GM23338 (cell line): ENCODE results near the gene SETDB2. TPM values are rescaled to one million over a fixed set of nuclear protein-coding genes. Genes with fewer than 3 reads are reported as not detected.

ENCODE experiments used
- ATAC-seq: fragments of 200-7000 bp; cut with Tn5 transposase; 3 replicates; pipeline ENCODE4 v1.9.1; 2020
- DNase-seq: peaks from one replicate; pipeline ENCODE4 v3.0.0-alpha.2; 2015; ENCODE audit warnings: low spot score
- H2AFZ ChIP-seq: fragments of 200-600 bp; sonication (generic); 2 replicates; pipeline ENCODE4 v1.8.0; 2016; ENCODE audit warnings: antibody characterized with exemption, mild to moderate bottlenecking, moderate library complexity
- H3F3A ChIP-seq: fragments of 200-600 bp; sonication (generic); replicated peaks from 2 replicates; pipeline ENCODE4 v1.8.0; 2017; ENCODE audit warnings: antibody characterized with exemption, mixed run types, low read depth
- H3K27ac ChIP-seq: fragments of 200-600 bp; sonication (generic); 2 replicates; pipeline ENCODE4 v1.6.1; 2016; ENCODE audit warnings: low read depth
- H3K27me3 ChIP-seq: fragments of 200-600 bp; sonication (generic); 2 replicates; pipeline ENCODE4 v1.8.0; 2016; ENCODE audit warnings: mild to moderate bottlenecking, mixed run types, moderate library complexity; ENCODE audit not compliant: insufficient read depth
- H3K36me3 ChIP-seq: fragments of 200-600 bp; sonication (generic); 2 replicates; pipeline ENCODE4 v1.8.0; 2016; ENCODE audit warnings: mild to moderate bottlenecking; ENCODE audit not compliant: insufficient read depth
- H3K4me1 ChIP-seq: fragments of 200-600 bp; sonication (generic); 2 replicates; pipeline ENCODE4 v1.8.0; 2016; ENCODE audit warnings: mild to moderate bottlenecking, moderate library complexity; ENCODE audit not compliant: insufficient read depth
- H3K4me2 ChIP-seq: fragments of 200-600 bp; sonication (generic); 2 replicates; pipeline ENCODE4 v1.7.1; 2017; ENCODE audit warnings: mixed run types
- H3K4me3 ChIP-seq: fragments of 200-600 bp; sonication (generic); 2 replicates; pipeline ENCODE4 v1.6.1; 2016; ENCODE audit warnings: mixed run types
- H3K79me2 ChIP-seq: fragments of 200-600 bp; sonication (generic); replicated peaks from 2 replicates; pipeline ENCODE4 v1.8.0; 2017; ENCODE audit warnings: mild to moderate bottlenecking; ENCODE audit not compliant: insufficient read depth
- H3K9me2 ChIP-seq: fragments of 200-600 bp; sonication (generic); 2 replicates; pipeline ENCODE4 v1.8.0; 2017; ENCODE audit not compliant: insufficient read depth
- H4K20me1 ChIP-seq: fragments of 200-600 bp; sonication (generic); replicated peaks from 2 replicates; pipeline ENCODE4 v1.8.0; 2017; ENCODE audit warnings: mild to moderate bottlenecking; ENCODE audit not compliant: insufficient read depth
- H3K27ac Mint-ChIP-seq: 2 replicates; pipeline ENCODE4 v1.8.0; 2020; ENCODE audit warnings: inconsistent platforms, mild to moderate bottlenecking, moderate library complexity, mixed read lengths
- H3K27me3 Mint-ChIP-seq: 3 replicates; pipeline ENCODE4 v1.8.0; 2022; ENCODE audit warnings: low read depth, mild to moderate bottlenecking, moderate library complexity, mixed read lengths, inconsistent platforms; ENCODE audit not compliant: insufficient read depth, poor library complexity
- H3K36me3 Mint-ChIP-seq: 3 replicates; pipeline ENCODE4 v1.8.0; 2021; ENCODE audit warnings: low read depth, mild to moderate bottlenecking, inconsistent platforms, moderate library complexity, mixed read lengths
- H3K4me1 Mint-ChIP-seq: 3 replicates; pipeline ENCODE4 v1.8.0; 2020; ENCODE audit warnings: mild to moderate bottlenecking, inconsistent platforms, mixed read lengths
- H3K4me3 Mint-ChIP-seq: 3 replicates; pipeline ENCODE4 v1.8.0; 2021; ENCODE audit warnings: moderate library complexity, mild to moderate bottlenecking, inconsistent platforms, mixed read lengths
- H3K9me3 Mint-ChIP-seq: 3 replicates; pipeline ENCODE4 v1.8.0; 2020; ENCODE audit warnings: moderate library complexity, mild to moderate bottlenecking, inconsistent platforms, mixed read lengths
- CREB1 ChIP-seq: fragments of 250-450 bp; sonication (Bioruptor Pico); IDR thresholded peaks from 2 replicates; pipeline ENCODE4 v1.5.0; 2020; ENCODE audit warnings: low read depth, mild to moderate bottlenecking, moderate library complexity
- EZH2 ChIP-seq: fragments of 200-600 bp; sonication (generic); IDR thresholded peaks from one replicate; pipeline ENCODE4 v1.8.0; 2017; ENCODE audit warnings: antibody characterized with exemption, mild to moderate bottlenecking, low read depth; ENCODE audit not compliant: unreplicated experiment
- NANOG ChIP-seq: IDR thresholded peaks from 2 replicates; pipeline ENCODE4 v1.6.1; 2016; ENCODE audit warnings: antibody characterized with exemption, borderline replicate concordance
- POLR2AphosphoS5 ChIP-seq: IDR thresholded peaks from 2 replicates; pipeline ENCODE4 v1.6.1; 2016; ENCODE audit warnings: antibody characterized with exemption, low read depth
- REST ChIP-seq: IDR thresholded peaks from one replicate; pipeline ENCODE4 v1.6.1; 2018; ENCODE audit warnings: antibody characterized with exemption; ENCODE audit not compliant: unreplicated experiment
- STAT1 ChIP-seq: IDR thresholded peaks from one replicate; pipeline ENCODE4 v1.6.1; 2016; ENCODE audit warnings: antibody characterized with exemption; ENCODE audit not compliant: unreplicated experiment
- ZNF114 ChIP-seq: fragments of 250-450 bp; sonication (Bioruptor Pico); IDR thresholded peaks from 2 replicates; pipeline ENCODE4 v1.5.0; 2020; ENCODE audit warnings: mild to moderate bottlenecking, moderate library complexity
- ZNF462 ChIP-seq: fragments of 250-450 bp; sonication (Bioruptor Pico); IDR thresholded peaks from 2 replicates; pipeline ENCODE4 v1.5.0; 2020; ENCODE audit warnings: mild to moderate bottlenecking, moderate library complexity
- polyA plus RNA-seq: library from polyadenylated mRNA; unstranded; fragments of >200 nt; fragmentation: Nextera tagmentation; extraction: Ambion mirVana; gene quantifications from 2 replicates; pipeline ENCODE4 v1.2.1, GENCODE V29; 2016
- total RNA-seq: library from RNA; depleted of rRNA; stranded (reverse); fragments of >200 nt; shearing (Covaris generic); gene quantifications from 2 replicates; pipeline ENCODE4 v1.2.3, GENCODE V29; 2014
- TF ChIP-seq, protein P1 (sequence below), 2 experiments: fragments of 200-600 bp in 1 of 2; sonication (generic) in 1 of 2; conservative IDR thresholded peaks; 2 replicates each; pipeline versions ENCODE4 v1.5.1 to v1.6.1; 2016 to 2017; ENCODE audit warnings: antibody characterized with exemption in 2 of 2, low read depth in 2 of 2, mild to moderate bottlenecking in 2 of 2, moderate library complexity in 1 of 2

Gene SETDB2
- total and polyA plus RNA-seq, 2 experiments from 2014 or later, result 4.6 to 5.8 TPM

- H2AFZ ChIP-seq, result no peak overlapping the region
- H3K27ac ChIP-seq, result no peak overlapping the region
- no peak overlapping the region for H3K4me2 ChIP-seq
- H3K36me3 Mint-ChIP-seq, result no peaks in the 10 kb centered on the region
- DNase-seq, result no peak
- H3F3A ChIP-seq, result no peaks in the 10 kb centered on the region
- no peaks in the 10 kb centered on the region for H3K27me3 ChIP-seq
- no peaks in the 10 kb centered on the region for H3K4me1 ChIP-seq
- H4K20me1 ChIP-seq, result no peaks in the 10 kb centered on the region
- TF ChIP-seq, protein P1, sequence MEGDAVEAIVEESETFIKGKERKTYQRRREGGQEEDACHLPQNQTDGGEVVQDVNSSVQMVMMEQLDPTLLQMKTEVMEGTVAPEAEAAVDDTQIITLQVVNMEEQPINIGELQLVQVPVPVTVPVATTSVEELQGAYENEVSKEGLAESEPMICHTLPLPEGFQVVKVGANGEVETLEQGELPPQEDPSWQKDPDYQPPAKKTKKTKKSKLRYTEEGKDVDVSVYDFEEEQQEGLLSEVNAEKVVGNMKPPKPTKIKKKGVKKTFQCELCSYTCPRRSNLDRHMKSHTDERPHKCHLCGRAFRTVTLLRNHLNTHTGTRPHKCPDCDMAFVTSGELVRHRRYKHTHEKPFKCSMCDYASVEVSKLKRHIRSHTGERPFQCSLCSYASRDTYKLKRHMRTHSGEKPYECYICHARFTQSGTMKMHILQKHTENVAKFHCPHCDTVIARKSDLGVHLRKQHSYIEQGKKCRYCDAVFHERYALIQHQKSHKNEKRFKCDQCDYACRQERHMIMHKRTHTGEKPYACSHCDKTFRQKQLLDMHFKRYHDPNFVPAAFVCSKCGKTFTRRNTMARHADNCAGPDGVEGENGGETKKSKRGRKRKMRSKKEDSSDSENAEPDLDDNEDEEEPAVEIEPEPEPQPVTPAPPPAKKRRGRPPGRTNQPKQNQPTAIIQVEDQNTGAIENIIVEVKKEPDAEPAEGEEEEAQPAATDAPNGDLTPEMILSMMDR (conservative IDR thresholded peaks at IDR 0.05; ENCODE audit: low read depth in 2 of 2), result no peak
- TF ChIP-seq EZH2 (no peak), ZNF114 (no peak), STAT1 (no peak), CREB1 (no peak), ZNF462 (CRISPR knock-in tag) (no peak), POLR2AphosphoS5 (no peak), REST (no peak), NANOG (no peak)
- no peak overlapping the region for H3K27ac Mint-ChIP-seq
- no peak for ATAC-seq
- no peak overlapping the region for H3K4me3 Mint-ChIP-seq
- H3K9me3 Mint-ChIP-seq, result no peaks in the 10 kb centered on the region
- H3K4me1 Mint-ChIP-seq, result no peaks in the 10 kb centered on the region
- H3K79me2 ChIP-seq, result no peaks in the 10 kb centered on the region
- no peaks in the 10 kb centered on the region for H3K36me3 ChIP-seq
- no peak overlapping the region for H3K4me3 ChIP-seq
- H3K9me2 ChIP-seq, result no peaks in the 10 kb centered on the region
- H3K27me3 Mint-ChIP-seq, result no peaks in the 10 kb centered on the region
Measured at GRCh38 chr13:49395451-49395865, 48.6 kb upstream of the SETDB2 start.
